ENCODE results near the gene FGD4.

GRCh38 chr12:32533971-32534590 is 134.7 kb downstream of the FGD4 start:
- TF ChIP-seq CTCF (conservative IDR thresholded peaks at IDR 0.05; ENCODE audit: low read depth, low read length) (no peak), FOS (IDR thresholded peaks at IDR 0.05; ENCODE audit: low read depth, low read length) (peak; percentile 39), USF2 (IDR thresholded peaks at IDR 0.05; ENCODE audit: low read depth, low read length) (no peak), POLR2A (IDR thresholded peaks at IDR 0.05; ENCODE audit: low read depth, low read length) (peak; percentile 80), MAZ (IDR thresholded peaks at IDR 0.05; ENCODE audit: borderline replicate concordance, low read depth, low read length) (0 out of 2 replicates have a peak, but pooled peaks have one; percentile 23), RCOR1 (IDR thresholded peaks at IDR 0.05; ENCODE audit: insufficient replicate concordance, low read length) (peak; percentile 93), NFE2L2 (IDR thresholded peaks at IDR 0.05; ENCODE audit: low read depth, low read length) (no peak), CEBPB (IDR thresholded peaks at IDR 0.05; ENCODE audit: low read depth, low read length) (peak; percentile 74), RAD21 (IDR thresholded peaks at IDR 0.05; ENCODE audit: low read length) (no peak), ELK1 (IDR thresholded peaks at IDR 0.05; ENCODE audit: borderline replicate concordance, low read depth, low read length) (no peak), CHD1 (IDR thresholded peaks at IDR 0.05; ENCODE audit: low read depth, low read length) (no peak; the same call in 1 of the 2 replicates), MXI1 (IDR thresholded peaks at IDR 0.05; ENCODE audit: borderline replicate concordance, low read depth, low read length) (peak; percentile 88)

All from IMR-90 (cell line).